Fibroblast of mammary gland (primary cell): Measurements from ENCODE around the gene KLHL6.
A peak's percentile ranks its signal among the peaks of the same experiment; 100 is the strongest.
"Not testable (repeated sequence)": the region's sequence is repeated elsewhere in the genome, so short reads cannot be mapped to it uniquely, and the experiment has no call there.

Experiments
- DNase-seq: peaks from one replicate; pipeline ENCODE4 v3.0.0-alpha.2; 2010; ENCODE audit warnings: low read depth
- H3K4me3 ChIP-seq: 2 replicates; pipeline ENCODE4 v1.5.1; 2011; ENCODE audit warnings: low read depth, mild to moderate bottlenecking, low read length, moderate library complexity; ENCODE audit not compliant: control insufficient read depth
- TF ChIP-seq, protein P1 (sequence below): conservative IDR thresholded peaks from 2 replicates; pipeline ENCODE4 v1.5.1; 2011; ENCODE audit warnings: low read depth, low read length, inconsistent platforms; ENCODE audit not compliant: control insufficient read depth, insufficient read depth

The KLHL6 gene

DNA sequence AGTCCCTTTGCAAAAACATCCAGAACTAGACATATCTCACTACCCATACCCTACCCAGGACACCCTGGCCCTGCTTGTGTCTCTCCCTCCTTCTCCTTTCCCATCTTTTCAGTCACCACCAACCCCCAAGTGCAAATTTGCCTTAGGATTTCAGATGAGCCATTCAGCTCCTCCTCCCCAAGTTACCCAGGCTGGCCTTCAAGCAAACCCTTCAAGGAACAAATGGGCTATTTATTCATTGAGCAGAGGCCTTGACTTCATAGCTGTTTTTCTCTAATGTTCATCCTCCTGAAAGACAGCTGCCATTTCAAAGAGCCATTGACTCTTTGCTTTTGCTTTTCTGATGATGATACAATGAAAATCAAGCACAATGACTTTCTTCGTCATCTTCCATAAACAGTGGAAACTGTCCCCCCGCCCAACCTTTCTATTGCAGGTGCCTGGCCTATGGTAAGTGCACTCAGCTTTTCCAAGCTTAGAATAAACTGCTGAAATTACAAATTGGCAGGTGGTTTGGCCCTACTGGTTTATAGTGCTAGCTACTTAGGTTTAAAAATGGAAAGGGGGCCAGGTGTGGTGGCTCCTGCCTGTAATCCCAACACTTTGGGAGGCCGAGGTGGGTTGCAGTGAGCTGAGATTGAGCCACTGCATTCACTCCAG lies 26.1 kb upstream of the KLHL6 start:
- no peak overlapping the region for H3K4me3 ChIP-seq
- DNase-seq: no peak
- TF ChIP-seq, protein P1, sequence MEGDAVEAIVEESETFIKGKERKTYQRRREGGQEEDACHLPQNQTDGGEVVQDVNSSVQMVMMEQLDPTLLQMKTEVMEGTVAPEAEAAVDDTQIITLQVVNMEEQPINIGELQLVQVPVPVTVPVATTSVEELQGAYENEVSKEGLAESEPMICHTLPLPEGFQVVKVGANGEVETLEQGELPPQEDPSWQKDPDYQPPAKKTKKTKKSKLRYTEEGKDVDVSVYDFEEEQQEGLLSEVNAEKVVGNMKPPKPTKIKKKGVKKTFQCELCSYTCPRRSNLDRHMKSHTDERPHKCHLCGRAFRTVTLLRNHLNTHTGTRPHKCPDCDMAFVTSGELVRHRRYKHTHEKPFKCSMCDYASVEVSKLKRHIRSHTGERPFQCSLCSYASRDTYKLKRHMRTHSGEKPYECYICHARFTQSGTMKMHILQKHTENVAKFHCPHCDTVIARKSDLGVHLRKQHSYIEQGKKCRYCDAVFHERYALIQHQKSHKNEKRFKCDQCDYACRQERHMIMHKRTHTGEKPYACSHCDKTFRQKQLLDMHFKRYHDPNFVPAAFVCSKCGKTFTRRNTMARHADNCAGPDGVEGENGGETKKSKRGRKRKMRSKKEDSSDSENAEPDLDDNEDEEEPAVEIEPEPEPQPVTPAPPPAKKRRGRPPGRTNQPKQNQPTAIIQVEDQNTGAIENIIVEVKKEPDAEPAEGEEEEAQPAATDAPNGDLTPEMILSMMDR: no peak

DNA sequence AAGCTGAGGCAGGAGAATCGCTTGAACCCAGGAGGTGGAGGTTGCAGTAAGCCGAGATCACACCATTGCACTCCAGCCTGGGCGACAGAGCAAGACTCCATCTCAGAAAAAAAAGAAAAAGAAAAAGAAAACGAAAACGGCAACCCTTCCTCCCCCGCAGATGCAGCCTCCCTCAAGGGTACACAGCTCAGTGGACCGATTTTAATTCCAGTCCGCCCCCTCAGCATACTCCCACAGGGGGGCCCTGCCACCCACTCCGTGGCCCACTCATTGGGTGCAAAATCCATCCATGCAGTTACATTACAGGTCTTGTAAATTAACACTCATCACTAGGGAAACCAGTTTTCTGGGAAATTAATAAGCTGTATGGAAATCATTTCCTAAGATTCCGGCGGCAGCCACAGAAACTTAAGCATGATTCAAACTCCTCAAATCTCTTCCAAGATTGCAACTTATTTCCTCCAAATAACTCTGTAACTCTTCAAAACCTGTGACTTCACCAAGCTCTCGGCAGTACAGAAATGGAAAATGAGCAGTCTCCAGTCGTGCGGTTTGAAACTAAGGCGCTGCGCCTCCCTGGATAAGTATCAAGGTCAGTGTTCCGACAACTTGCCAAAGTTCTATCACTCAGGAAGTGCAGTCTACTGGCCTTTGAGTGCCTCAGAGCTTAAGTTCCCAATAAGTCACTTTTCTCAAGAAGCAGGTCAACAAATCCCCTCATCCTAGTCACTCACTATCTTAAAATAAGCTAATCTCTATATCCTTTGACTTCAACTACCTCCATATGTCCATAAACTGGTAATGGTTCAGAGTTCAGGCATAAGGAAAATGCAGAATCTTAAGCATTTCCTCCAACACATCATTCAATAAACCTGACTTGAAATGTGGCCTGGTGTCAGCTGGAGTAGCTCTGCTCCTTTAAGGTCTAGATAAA lies 24.7 kb upstream of the KLHL6 start:
- peak overlapping the region; percentile 15 for H3K4me3 ChIP-seq
- DNase-seq: peak; percentile 45
- TF ChIP-seq, protein P1: no peak

DNA sequence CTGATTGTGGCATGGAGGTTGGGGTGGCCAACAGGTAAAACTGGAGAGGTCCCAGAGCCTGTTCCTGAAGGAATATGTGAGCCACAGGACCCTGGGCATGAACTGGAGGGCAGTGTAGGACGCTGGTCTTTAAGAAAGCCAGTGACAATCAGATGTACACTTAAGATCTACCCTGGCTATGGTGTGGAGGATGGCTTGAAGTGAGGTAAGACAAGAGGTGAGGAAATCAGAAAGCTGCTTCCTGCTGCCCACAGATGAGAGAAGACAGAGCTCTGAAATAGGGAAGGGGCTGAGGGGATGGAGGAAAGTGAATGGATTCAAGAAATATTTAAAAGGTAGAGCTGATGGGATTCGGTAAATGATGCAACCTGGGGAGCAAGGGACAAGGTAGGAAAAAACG lies 22.7 kb upstream of the KLHL6 start:
- TF ChIP-seq, protein P1: no peak
- DNase-seq: no peak
- H3K4me3 ChIP-seq: no peak overlapping the region

DNA sequence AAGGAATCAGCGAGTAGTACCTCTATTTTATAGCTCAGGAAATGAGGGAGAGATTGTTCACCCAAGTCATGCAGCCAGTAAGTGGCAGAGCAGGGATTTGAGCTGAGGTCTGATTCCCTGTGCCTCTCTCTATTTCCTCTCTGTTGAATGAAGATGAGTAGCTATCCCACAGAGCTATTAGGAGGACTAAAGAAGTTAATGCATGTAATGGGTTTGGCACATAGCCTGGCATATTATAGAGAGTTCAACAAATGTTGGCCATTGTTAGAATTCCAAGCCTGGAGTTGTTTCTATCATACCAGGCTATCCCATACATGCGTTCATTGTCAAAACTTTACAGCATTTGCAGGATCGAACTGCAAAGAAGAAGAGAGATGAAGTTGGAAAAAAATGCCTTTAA lies 21.8 kb upstream of the KLHL6 start:
- H3K4me3 ChIP-seq: no peak overlapping the region
- TF ChIP-seq, protein P1: no peak
- no peak for DNase-seq

DNA sequence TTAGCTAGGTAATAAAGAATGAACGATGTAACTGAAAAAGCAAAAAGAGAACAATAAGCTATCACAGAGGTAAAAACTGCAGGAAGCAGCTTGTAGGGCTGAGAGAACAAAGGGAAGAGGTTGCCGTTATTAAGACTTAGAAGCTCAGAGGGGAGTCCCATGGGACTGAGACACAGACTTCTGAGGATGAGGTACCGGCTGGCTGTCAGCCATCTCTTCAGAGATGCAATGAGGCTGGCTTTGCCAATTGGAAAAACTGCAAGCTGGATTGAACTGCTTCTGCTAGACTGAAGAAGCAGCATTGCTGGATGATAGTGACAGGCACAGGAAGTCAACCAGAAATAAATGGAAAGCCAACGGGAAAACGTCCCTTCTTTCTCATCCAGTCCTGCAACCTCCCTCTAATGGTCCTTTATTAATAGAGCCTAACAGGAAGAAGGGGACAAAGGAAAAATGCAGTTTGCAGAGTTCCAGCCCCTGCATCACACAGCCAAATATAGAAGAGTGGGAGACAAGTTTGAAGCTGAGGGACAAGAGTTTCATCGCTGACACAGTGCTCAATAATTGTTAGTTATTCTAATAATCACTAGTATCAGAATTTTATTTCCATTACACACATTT lies 21.1 kb upstream of the KLHL6 start:
- peak; percentile 55 for DNase-seq
- TF ChIP-seq, protein P1: no peak
- H3K4me3 ChIP-seq: no peak overlapping the region

DNA sequence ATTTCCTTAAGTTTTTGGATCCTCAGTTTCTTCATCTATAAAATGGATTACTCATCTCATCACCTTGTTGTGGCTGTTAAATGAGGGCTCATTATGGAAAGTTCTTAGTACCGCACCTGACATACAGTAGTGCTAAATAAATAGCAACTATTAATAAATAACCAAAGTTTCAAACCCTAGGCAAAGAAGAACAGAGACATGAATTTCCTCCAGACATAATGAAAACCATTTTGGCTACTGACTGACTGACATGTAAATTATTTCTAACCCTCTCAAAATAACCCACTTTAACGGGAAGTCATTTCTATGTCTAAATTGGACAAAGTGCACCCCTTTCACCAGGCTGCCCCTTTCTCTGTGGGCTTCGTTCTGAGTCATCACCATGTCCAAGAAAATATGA lies 17.4 kb upstream of the KLHL6 start:
- H3K4me3 ChIP-seq: no peak overlapping the region
- no peak for DNase-seq
- TF ChIP-seq, protein P1: no peak

DNA sequence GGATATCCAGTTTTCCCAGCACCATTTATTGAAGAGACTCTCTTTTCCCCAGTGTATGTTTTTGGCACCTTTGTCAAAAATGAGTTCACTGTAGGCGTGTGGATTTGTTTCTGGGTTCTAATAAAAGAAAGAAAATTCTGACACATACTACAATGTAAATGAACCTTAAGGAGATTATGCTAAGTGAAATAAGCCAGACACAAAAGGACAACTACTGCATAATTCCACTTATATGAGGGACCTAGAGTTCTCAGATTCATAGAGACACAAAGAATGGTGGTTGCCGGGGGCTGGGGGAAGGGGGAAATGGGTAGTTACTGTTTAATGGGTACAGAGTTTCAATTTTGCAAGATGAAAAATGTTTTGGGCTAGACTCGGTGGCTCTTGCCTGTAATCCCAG lies 14.7 kb upstream of the KLHL6 start:
- not testable (repeated sequence) for DNase-seq

More for the DNA sequence above, 14.7 kb upstream of the KLHL6 start:
- H3K4me3 ChIP-seq: not testable (repeated sequence)
